A673 (cell line): ENCODE data around the gene UNC5A. TPM values are rescaled to one million over a fixed set of nuclear protein-coding genes. Genes with fewer than 3 reads are reported as not detected.
A peak's percentile ranks its signal among the peaks of the same experiment; 100 is the strongest.
"Not testable (repeated sequence)": the region's sequence is repeated elsewhere in the genome, so short reads cannot be mapped to it uniquely, and the experiment has no call there.

Experiments
- BruUV-seq: library from RNA; stranded (reverse); fragments of 400-500 nt; replicated peaks from 2 replicates; lab custom pipeline; 2021; lab: Mats Ljungman, UMichigan
- CTCF ChIA-PET: fragments of 300-600 bp; sonication (Branson Sonifier 250); formaldehyde crosslinking; loops from one replicate; lab custom pipeline; 2022; ENCODE audit warnings: antibody characterized with exemption; lab: Charles Lee
- POLR2A ChIA-PET: fragments of 300-600 bp; sonication (Branson Sonifier 250); formaldehyde crosslinking; loops from one replicate; lab custom pipeline; 2022; ENCODE audit warnings: antibody characterized with exemption; ENCODE audit not compliant: low non-redundant PET; lab: Charles Lee
- DNase-seq: peaks from one replicate; pipeline ENCODE4 v3.0.0-alpha.2; 2015; ENCODE audit warnings: low spot score
- H3K27ac ChIP-seq: fragments of 200-600 bp; sonication (generic); 2 replicates; pipeline ENCODE4 v1.5.1; 2016; ENCODE audit warnings: mixed run types, low read depth, mild to moderate bottlenecking, mixed read lengths, antibody characterized with exemption, low read length; ENCODE audit not compliant: poor library complexity, severe bottlenecking
- H3K27me3 ChIP-seq: fragments of 200-600 bp; sonication (generic); replicated peaks from 2 replicates; pipeline ENCODE4 v1.6.1; 2017; ENCODE audit warnings: mixed run types, low read depth, mild to moderate bottlenecking, mixed read lengths, antibody characterized with exemption, low read length; ENCODE audit not compliant: insufficient read depth, poor library complexity
- H3K36me3 ChIP-seq: fragments of 200-600 bp; sonication (generic); 2 replicates; pipeline ENCODE4 v1.6.1; 2016; ENCODE audit warnings: mixed run types, mild to moderate bottlenecking, mixed read lengths, antibody characterized with exemption, low read length; ENCODE audit not compliant: insufficient read depth, poor library complexity, severe bottlenecking
- H3K4me1 ChIP-seq: fragments of 200-600 bp; sonication (generic); 2 replicates; pipeline ENCODE4 v1.6.1; 2017; ENCODE audit warnings: mixed run types, mild to moderate bottlenecking, mixed read lengths, antibody characterized with exemption, low read length; ENCODE audit not compliant: insufficient read depth, poor library complexity, severe bottlenecking
- H3K4me3 ChIP-seq: fragments of 200-600 bp; sonication (generic); 2 replicates; pipeline ENCODE4 v1.5.1; 2016; ENCODE audit warnings: low read depth, mixed run types, mild to moderate bottlenecking, mixed read lengths, low read length; ENCODE audit not compliant: poor library complexity, severe bottlenecking
- H3K9me3 ChIP-seq: fragments of 200-600 bp; sonication (generic); 2 replicates; pipeline ENCODE4 v1.6.1; 2016; ENCODE audit warnings: mixed run types, low read depth, mild to moderate bottlenecking, mixed read lengths, antibody characterized with exemption, low read length; ENCODE audit not compliant: poor library complexity, severe bottlenecking
- EZH2 ChIP-seq: fragments of 200-600 bp; sonication (generic); IDR thresholded peaks from 2 replicates; pipeline ENCODE4 v1.6.1; 2017; ENCODE audit warnings: borderline replicate concordance, low read depth, mild to moderate bottlenecking, mixed read lengths, antibody characterized with exemption, low read length; ENCODE audit not compliant: poor library complexity, severe bottlenecking
- intact Hi-C: fragments of 100-400 bp; cut with micrococcal nuclease; formaldehyde crosslinking; loops from one replicate; pipeline ENCODE4 v1.10.0; 2022; ENCODE audit not compliant: unreplicated experiment
- total RNA-seq: library from RNA; stranded (reverse); gene quantifications from 2 replicates; pipeline ENCODE4 v1.2.3, GENCODE V29; 2021
- TF ChIP-seq, protein P1 (sequence below): fragments of 300-800, 200-600 bp; sonication (generic); conservative IDR thresholded peaks from 2 replicates; pipeline ENCODE4 v1.5.1; 2017; ENCODE audit warnings: low read depth, mild to moderate bottlenecking, antibody characterized with exemption, low read length, moderate library complexity, mixed read lengths

Gene UNC5A
- total RNA-seq, 1 experiment from 2014 or later, result 7.5 TPM

DNA sequence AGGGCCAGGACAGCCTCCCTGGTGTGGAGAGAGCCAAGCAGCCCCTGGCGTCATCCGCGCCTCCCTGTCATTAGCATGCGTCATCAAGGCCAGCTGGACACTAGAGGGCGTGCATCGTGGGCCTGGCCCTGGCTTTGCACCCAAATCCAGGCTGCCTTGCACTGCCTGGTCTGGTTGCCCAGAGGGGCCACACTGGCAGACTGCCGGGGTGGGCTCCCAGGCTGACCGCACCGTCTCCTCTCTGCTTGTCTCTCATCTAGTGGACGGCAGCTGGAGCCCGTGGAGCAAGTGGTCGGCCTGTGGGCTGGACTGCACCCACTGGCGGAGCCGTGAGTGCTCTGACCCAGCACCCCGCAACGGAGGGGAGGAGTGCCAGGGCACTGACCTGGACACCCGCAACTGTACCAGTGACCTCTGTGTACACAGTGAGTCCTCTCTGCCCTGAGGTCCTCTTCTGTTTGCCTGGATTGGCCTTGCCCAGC is 59.8 kb downstream of the UNC5A start:
- peak; percentile 19 for DNase-seq
- H3K4me1 ChIP-seq, result no peaks in the 10 kb centered on the region
- CTCF ChIA-PET, result interaction anchor here (0.5 kb wide), 1 partner anchor 34 kb away, joined by 4 read pairs; no protein-coding TSS in a partner anchor

DNA sequence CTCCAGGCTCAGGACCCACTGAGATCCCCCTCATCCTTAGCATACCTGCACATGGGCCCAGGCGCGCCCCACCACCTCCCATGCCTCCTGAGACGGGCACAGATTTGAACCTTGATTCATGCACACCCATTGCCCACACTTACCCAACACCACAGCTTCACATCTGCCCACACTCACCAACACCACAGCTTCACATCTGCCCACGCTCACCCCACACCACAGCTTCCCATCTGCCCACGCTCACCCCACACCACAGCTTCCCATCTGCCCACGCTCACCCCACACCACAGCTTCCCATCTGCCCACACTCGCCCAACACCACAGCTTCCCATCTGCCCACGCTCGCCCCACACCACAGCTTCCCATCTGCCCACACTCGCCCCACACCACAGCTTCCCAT is 60.3 kb downstream of the UNC5A start:
- H3K4me1 ChIP-seq, intact Hi-C loops, H3K27ac ChIP-seq, DNase-seq, H3K9me3 ChIP-seq, BruUV-seq, H3K4me3 ChIP-seq, H3K36me3 ChIP-seq, POLR2A ChIA-PET, H3K27me3 ChIP-seq: not testable (repeated sequence)
- CTCF ChIA-PET, result interaction anchor here (0.5 kb wide), 1 partner anchor 35 kb away, joined by 4 read pairs; no protein-coding TSS in a partner anchor

More for the DNA sequence above, 59.8 kb downstream of the UNC5A start:
- H3K27ac ChIP-seq, result no peak overlapping the region
- no peak overlapping the region for H3K4me3 ChIP-seq
- no peaks in the 10 kb centered on the region for H3K27me3 ChIP-seq
- BruUV-seq, result no TSS peak
- intact Hi-C loops, result no loop called here
- POLR2A ChIA-PET, result no interaction called here
- no peak for TF ChIP-seq EZH2
- TF ChIP-seq, protein P1, sequence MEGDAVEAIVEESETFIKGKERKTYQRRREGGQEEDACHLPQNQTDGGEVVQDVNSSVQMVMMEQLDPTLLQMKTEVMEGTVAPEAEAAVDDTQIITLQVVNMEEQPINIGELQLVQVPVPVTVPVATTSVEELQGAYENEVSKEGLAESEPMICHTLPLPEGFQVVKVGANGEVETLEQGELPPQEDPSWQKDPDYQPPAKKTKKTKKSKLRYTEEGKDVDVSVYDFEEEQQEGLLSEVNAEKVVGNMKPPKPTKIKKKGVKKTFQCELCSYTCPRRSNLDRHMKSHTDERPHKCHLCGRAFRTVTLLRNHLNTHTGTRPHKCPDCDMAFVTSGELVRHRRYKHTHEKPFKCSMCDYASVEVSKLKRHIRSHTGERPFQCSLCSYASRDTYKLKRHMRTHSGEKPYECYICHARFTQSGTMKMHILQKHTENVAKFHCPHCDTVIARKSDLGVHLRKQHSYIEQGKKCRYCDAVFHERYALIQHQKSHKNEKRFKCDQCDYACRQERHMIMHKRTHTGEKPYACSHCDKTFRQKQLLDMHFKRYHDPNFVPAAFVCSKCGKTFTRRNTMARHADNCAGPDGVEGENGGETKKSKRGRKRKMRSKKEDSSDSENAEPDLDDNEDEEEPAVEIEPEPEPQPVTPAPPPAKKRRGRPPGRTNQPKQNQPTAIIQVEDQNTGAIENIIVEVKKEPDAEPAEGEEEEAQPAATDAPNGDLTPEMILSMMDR, result peak; percentile 38
- H3K9me3 ChIP-seq, result no peaks in the 10 kb centered on the region
- H3K36me3 ChIP-seq, result no peaks in the 10 kb centered on the region

- CTCF ChIA-PET, H3K4me3 ChIP-seq, H3K9me3 ChIP-seq, intact Hi-C loops, H3K4me1 ChIP-seq, H3K27me3 ChIP-seq, H3K36me3 ChIP-seq, BruUV-seq, DNase-seq, H3K27ac ChIP-seq: not testable (repeated sequence)
- POLR2A ChIA-PET, result interaction anchor here (0.7 kb wide), 1 partner anchor 132 kb away, joined by 8 read pairs; no protein-coding TSS in a partner anchor
Measured at GRCh38 chr5:176872586-176872985, 62.2 kb downstream of the UNC5A start.

GRCh38 chr5:176873011-176873410 is 62.7 kb downstream of the UNC5A start:
- POLR2A ChIA-PET, result interaction anchor here (0.7 kb wide), 1 partner anchor 132 kb away, joined by 8 read pairs; no protein-coding TSS in a partner anchor
- H3K27ac ChIP-seq, H3K4me1 ChIP-seq, H3K9me3 ChIP-seq, CTCF ChIA-PET, DNase-seq, H3K4me3 ChIP-seq, H3K36me3 ChIP-seq, intact Hi-C loops, H3K27me3 ChIP-seq, BruUV-seq: not testable (repeated sequence)
